ENCODE data around the gene KERA. TPM values are rescaled to one million over a fixed set of nuclear protein-coding genes. Genes with fewer than 3 reads are reported as not detected.

The KERA gene
- total RNA-seq, 2 experiments from 2014 or later: not detected

DNA sequence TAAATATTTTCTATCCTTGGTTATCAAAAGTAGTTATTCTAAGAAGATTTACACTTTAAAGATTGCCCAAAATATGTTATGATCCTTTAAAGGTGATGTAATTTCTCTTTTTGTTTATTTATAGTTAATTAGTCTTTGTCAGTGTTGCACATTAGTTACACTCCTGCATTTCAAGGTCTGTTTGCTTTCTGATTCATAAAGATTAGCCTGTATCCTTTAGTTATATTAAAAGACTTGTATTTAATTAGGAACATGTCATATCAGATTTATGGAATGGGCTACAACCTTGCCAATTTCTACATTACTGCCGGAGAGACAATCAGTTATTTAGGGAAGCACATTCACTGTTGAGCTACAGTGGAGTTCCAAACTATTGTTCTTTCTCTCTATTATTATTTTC, 56.5 kb downstream of the KERA start:
- H3K27ac ChIP-seq (ENCODE audit: low read depth, low read length, poor library complexity, severe bottlenecking): no peak overlapping the region
- no peaks in the 10 kb centered on the region for H3K9me2 ChIP-seq (ENCODE audit: insufficient read depth, low read length)
- DNase-seq (ENCODE audit: low spot score): no peak
- H3K4me2 ChIP-seq (ENCODE audit: low read length): no peak overlapping the region
- ChIA-PET POLR2A (interaction anchor here (0.7 kb wide), 1 partner anchor 14 kb away, joined by 4 read pairs; no protein-coding TSS in a partner anchor), CTCF (ENCODE audit: unreplicated experiment) (no interaction called here)
- H3K36me3 ChIP-seq (ENCODE audit: insufficient read depth, low read length): no peaks in the 10 kb centered on the region
- intact Hi-C loops (cut with micrococcal nuclease; ENCODE audit: unreplicated experiment): no loop called here
- no peaks in the 10 kb centered on the region for H3K4me1 ChIP-seq (ENCODE audit: insufficient read depth, low read length, poor library complexity, severe bottlenecking)
- H3K4me3 ChIP-seq (ENCODE audit: low read depth, low read length, poor library complexity, severe bottlenecking): no peak overlapping the region
- no TSS peak for BruUV-seq (replicated peaks)
- TF ChIP-seq, protein P1, sequence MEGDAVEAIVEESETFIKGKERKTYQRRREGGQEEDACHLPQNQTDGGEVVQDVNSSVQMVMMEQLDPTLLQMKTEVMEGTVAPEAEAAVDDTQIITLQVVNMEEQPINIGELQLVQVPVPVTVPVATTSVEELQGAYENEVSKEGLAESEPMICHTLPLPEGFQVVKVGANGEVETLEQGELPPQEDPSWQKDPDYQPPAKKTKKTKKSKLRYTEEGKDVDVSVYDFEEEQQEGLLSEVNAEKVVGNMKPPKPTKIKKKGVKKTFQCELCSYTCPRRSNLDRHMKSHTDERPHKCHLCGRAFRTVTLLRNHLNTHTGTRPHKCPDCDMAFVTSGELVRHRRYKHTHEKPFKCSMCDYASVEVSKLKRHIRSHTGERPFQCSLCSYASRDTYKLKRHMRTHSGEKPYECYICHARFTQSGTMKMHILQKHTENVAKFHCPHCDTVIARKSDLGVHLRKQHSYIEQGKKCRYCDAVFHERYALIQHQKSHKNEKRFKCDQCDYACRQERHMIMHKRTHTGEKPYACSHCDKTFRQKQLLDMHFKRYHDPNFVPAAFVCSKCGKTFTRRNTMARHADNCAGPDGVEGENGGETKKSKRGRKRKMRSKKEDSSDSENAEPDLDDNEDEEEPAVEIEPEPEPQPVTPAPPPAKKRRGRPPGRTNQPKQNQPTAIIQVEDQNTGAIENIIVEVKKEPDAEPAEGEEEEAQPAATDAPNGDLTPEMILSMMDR (conservative IDR thresholded peaks at IDR 0.05; ENCODE audit: low read length): no peak
- no peak for TF ChIP-seq EZH2phosphoT487 (IDR thresholded peaks at IDR 0.05; ENCODE audit: borderline replicate concordance, low read depth, low read length)
- no peaks in the 10 kb centered on the region for H4K20me1 ChIP-seq (ENCODE audit: insufficient read depth, low read length)
- H3K79me2 ChIP-seq (ENCODE audit: insufficient read depth, low read depth, low read length): no peaks in the 10 kb centered on the region
- no peaks in the 10 kb centered on the region for H3K9me3 ChIP-seq (ENCODE audit: low read length)
- H2AFZ ChIP-seq (ENCODE audit: low read length): no peak overlapping the region

Other genes starting within 250 kb of the KERA start
- not detected in 2 replicates for gene CCER1, start 102.8 kb downstream of the KERA start, total RNA-seq (2014; rRNA removed; shearing (Covaris generic))
- gene CCER1, start 102.8 kb downstream of the KERA start, total RNA-seq (2022): not detected in 2 replicates
- gene EPYC, start 53.1 kb downstream of the KERA start, total RNA-seq (2014; rRNA removed; shearing (Covaris generic)): not detected in 2 replicates
- not detected in 2 replicates for gene EPYC, start 53.1 kb downstream of the KERA start, total RNA-seq (2022)
- gene LUM, start 53.5 kb upstream of the KERA start, total RNA-seq (2014; rRNA removed; shearing (Covaris generic)): not detected in 2 replicates
- not detected in 2 replicates for gene LUM, start 53.5 kb upstream of the KERA start, total RNA-seq (2022)
- gene DCN, start 124.8 kb upstream of the KERA start, total RNA-seq (2014; rRNA removed; shearing (Covaris generic)): 0.54 TPM in 1 of 2 replicates, not detected in the other
- gene DCN, start 124.8 kb upstream of the KERA start, total RNA-seq (2022): not detected in 2 replicates